ENCODE measurements around the gene EGR4.

DNA sequence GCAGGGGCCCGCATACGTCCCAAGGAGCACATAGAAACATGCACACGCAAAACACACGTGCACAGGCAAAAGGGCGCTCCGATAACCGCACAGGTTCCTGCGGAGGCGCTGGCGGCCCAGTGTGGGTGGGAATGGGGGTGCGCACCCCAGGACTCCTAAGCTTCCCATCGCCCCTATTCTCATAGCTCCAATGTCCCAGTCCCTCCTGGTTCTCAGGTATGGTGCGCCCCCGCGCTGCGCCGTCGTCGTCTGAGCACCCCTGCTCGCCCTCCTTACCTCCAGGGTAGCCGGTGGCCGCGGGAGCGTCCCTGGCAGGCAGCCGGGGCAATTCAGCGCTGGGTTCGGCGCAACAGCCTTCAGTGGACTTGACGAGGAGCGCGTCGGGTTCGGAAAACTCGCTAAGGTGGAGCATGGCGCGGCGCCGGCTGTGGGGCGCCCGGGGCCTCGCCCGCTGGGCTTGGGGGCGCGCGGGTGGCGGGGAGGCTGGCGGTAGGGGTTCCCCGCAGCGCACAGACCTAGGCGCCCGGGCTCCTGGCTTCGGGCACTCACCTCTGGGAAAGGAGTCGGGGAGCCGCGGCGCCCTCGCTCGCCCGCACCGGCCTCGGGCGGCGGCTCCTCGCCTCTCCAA is 328 bp downstream of the EGR4 start:
- TF ChIP-seq CTCF (IDR thresholded peaks at IDR 0.05) (no peak), EP300 (IDR thresholded peaks at IDR 0.05) (no peak)
